ENCODE measurements around the gene ATP6V1E1. TPM values are rescaled to one million over a fixed set of nuclear protein-coding genes. Genes with fewer than 3 reads are reported as not detected.

ATP6V1E1 gene
- total RNA-seq, 1 experiment from 2014 or later: 88.1 TPM

DNA sequence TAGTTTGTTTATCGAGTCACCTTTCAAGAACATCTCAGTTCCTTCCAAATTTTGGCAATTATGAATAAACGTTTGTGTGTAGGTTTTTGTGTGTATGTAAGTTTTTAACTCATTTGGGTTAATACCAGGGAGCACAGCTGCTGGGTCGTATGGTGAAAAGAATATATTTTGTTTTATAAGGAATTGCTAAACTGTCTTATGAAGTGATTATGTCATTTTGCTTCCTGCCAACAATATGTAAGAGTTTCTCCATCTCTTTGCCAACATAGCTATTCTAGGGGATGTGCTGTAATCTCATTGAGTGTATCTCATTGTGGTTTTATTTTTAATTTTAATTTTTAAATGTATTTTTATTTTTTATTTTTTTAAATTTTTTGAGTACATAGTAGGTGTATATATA is 37.3 kb upstream of the ATP6V1E1 start (continued):
- TF ChIP-seq, protein P1, sequence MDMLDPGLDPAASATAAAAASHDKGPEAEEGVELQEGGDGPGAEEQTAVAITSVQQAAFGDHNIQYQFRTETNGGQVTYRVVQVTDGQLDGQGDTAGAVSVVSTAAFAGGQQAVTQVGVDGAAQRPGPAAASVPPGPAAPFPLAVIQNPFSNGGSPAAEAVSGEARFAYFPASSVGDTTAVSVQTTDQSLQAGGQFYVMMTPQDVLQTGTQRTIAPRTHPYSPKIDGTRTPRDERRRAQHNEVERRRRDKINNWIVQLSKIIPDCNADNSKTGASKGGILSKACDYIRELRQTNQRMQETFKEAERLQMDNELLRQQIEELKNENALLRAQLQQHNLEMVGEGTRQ (CRISPR knock-in tag; IDR thresholded peaks at IDR 0.05): no peak
- TF ChIP-seq NR2C2 (CRISPR knock-in tag; IDR thresholded peaks at IDR 0.05) (no peak), GRHL2 (CRISPR knock-in tag; IDR thresholded peaks at IDR 0.05; ENCODE audit: insufficient replicate concordance, severe bottlenecking) (no peak)
- TF ChIP-seq, protein P2, sequence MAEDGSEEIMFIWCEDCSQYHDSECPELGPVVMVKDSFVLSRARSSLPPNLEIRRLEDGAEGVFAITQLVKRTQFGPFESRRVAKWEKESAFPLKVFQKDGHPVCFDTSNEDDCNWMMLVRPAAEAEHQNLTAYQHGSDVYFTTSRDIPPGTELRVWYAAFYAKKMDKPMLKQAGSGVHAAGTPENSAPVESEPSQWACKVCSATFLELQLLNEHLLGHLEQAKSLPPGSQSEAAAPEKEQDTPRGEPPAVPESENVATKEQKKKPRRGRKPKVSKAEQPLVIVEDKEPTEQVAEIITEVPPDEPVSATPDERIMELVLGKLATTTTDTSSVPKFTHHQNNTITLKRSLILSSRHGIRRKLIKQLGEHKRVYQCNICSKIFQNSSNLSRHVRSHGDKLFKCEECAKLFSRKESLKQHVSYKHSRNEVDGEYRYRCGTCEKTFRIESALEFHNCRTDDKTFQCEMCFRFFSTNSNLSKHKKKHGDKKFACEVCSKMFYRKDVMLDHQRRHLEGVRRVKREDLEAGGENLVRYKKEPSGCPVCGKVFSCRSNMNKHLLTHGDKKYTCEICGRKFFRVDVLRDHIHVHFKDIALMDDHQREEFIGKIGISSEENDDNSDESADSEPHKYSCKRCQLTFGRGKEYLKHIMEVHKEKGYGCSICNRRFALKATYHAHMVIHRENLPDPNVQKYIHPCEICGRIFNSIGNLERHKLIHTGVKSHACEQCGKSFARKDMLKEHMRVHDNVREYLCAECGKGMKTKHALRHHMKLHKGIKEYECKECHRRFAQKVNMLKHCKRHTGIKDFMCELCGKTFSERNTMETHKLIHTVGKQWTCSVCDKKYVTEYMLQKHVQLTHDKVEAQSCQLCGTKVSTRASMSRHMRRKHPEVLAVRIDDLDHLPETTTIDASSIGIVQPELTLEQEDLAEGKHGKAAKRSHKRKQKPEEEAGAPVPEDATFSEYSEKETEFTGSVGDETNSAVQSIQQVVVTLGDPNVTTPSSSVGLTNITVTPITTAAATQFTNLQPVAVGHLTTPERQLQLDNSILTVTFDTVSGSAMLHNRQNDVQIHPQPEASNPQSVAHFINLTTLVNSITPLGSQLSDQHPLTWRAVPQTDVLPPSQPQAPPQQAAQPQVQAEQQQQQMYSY (CRISPR knock-in tag; IDR thresholded peaks at IDR 0.05): no peak

- H3K4me3 Mint-ChIP-seq: no peak overlapping the region
- no peak for TF ChIP-seq ZNF232 (CRISPR knock-in tag; IDR thresholded peaks at IDR 0.05)
- DNase-seq (ENCODE audit: low spot score) (no peak), ATAC-seq (no peak)
- H3K4me1 Mint-ChIP-seq: no peaks in the 10 kb centered on the region
- H3K27ac Mint-ChIP-seq: no peak overlapping the region
- ChIA-PET CTCF (no interaction called here), POLR2A (no interaction called here)
- H3K36me3 Mint-ChIP-seq: peaks cover 45% of the 10 kb centered on the region
- no peaks in the 10 kb centered on the region for H3K27me3 Mint-ChIP-seq (ENCODE audit: low read depth)
- H3K9me3 Mint-ChIP-seq: peaks cover 9% of the 10 kb centered on the region
These were observed 36.7 kb upstream of the ATP6V1E1 start for GRCh38 chr22:17665248-17665647.

- CTCF ChIA-PET: no interaction called here
- H3K9me3 Mint-ChIP-seq: peaks cover 9% of the 10 kb centered on the region
These were observed 36.0 kb upstream of the ATP6V1E1 start for GRCh38 chr22:17664414-17665055.

More at GRCh38 chr22:17664414-17665055, 36.0 kb upstream of the ATP6V1E1 start:
- ATAC-seq (no peak), DNase-seq (ENCODE audit: low spot score) (no peak)
- POLR2A ChIA-PET: no interaction called here
- Mint-ChIP-seq H3K36me3 (peaks cover 46% of the 10 kb centered on the region), H3K4me1 (no peaks in the 10 kb centered on the region), H3K4me3 (no peak overlapping the region), H3K27ac (no peak overlapping the region), H3K27me3 (ENCODE audit: low read depth) (no peaks in the 10 kb centered on the region)
- no peak for TF ChIP-seq CDX4 (CRISPR knock-in tag; IDR thresholded peaks at IDR 0.05; ENCODE audit: borderline replicate concordance)
- TF ChIP-seq, protein P3, sequence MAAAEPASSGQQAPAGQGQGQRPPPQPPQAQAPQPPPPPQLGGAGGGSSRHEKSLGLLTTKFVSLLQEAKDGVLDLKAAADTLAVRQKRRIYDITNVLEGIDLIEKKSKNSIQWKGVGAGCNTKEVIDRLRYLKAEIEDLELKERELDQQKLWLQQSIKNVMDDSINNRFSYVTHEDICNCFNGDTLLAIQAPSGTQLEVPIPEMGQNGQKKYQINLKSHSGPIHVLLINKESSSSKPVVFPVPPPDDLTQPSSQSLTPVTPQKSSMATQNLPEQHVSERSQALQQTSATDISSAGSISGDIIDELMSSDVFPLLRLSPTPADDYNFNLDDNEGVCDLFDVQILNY (CRISPR knock-in tag; IDR thresholded peaks at IDR 0.05): no peak
- TF ChIP-seq, protein P4, sequence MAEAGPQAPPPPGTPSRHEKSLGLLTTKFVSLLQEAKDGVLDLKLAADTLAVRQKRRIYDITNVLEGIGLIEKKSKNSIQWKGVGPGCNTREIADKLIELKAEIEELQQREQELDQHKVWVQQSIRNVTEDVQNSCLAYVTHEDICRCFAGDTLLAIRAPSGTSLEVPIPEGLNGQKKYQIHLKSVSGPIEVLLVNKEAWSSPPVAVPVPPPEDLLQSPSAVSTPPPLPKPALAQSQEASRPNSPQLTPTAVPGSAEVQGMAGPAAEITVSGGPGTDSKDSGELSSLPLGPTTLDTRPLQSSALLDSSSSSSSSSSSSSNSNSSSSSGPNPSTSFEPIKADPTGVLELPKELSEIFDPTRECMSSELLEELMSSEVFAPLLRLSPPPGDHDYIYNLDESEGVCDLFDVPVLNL (CRISPR knock-in tag; IDR thresholded peaks at IDR 0.05; ENCODE audit: borderline replicate concordance, low read depth): no peak
- no peak for TF ChIP-seq E2F1 (CRISPR knock-in tag; IDR thresholded peaks at IDR 0.05)
- no peak for TF ChIP-seq ZNF232 (CRISPR knock-in tag; IDR thresholded peaks at IDR 0.05)
